ENCODE measurements around the gene C1orf167.

C1orf167 gene

GRCh38 chr1:11806307-11806936, 44.4 kb downstream of the C1orf167 start:
- Histone ChIP-seq H3K4me1 (ENCODE audit: control insufficient read depth in 2 of 2, insufficient read depth in 1 of 2, low read depth in 1 of 2, low read length in 2 of 2) (peaks cover 21 to 39% of the 10 kb centered on the region in 2 donors), H2BK12ac (ENCODE audit: low read length) (no peak overlapping the region), H2BK15ac (ENCODE audit: low read length) (no peak overlapping the region), H2AFZ (ENCODE audit: low read length) (peak overlapping the region; percentile 93), H3K79me1 (ENCODE audit: low read depth, low read length) (peaks cover 8% of the 10 kb centered on the region), H3K36me3 (replicated peaks in 1 of 2; ENCODE audit: control insufficient read depth in 2 of 2, insufficient read depth in 2 of 2, low read length in 2 of 2) (peaks cover 10 to 45% of the 10 kb centered on the region in 2 donors), H3K4me2 (ENCODE audit: insufficient read depth, low read length, poor library complexity, severe bottlenecking) (peak overlapping the region; percentile 88), H2BK5ac (ENCODE audit: low read length) (peak overlapping the region; percentile 69), H3K4me3 (ENCODE audit: low read length in 2 of 2) (peak overlapping the region; percentile 75 to 84), H3K4ac (ENCODE audit: low read length) (no peak overlapping the region), H2BK120ac (ENCODE audit: low read depth, low read length) (no peak overlapping the region), H4K91ac (ENCODE audit: low read depth, low read length, poor library complexity) (no peak overlapping the region), H3K14ac (ENCODE audit: low read length) (no peak overlapping the region), H2AK5ac (ENCODE audit: low read depth, low read length) (no peak overlapping the region), H3K27ac (replicated peaks; ENCODE audit: low read length) (peak overlapping the region; percentile 78), H3K27me3 (ENCODE audit: control insufficient read depth in 3 of 3, insufficient read depth in 3 of 3, low read depth in 1 of 3, low read length in 3 of 3) (no peaks in the 10 kb centered on the region), H3K18ac (ENCODE audit: low read length) (peak overlapping the region; percentile 95), H4K8ac (ENCODE audit: low read depth, low read length) (no peak overlapping the region), H3K23ac (ENCODE audit: low read depth, low read length, poor library complexity) (peak overlapping the region; percentile 78), H3K9ac (ENCODE audit: low read depth, low read length, poor library complexity) (peak overlapping the region; percentile 72), H3K9me3 (replicated peaks in 1 of 2; ENCODE audit: control insufficient read depth in 2 of 2, insufficient read depth in 1 of 2, low read depth in 1 of 2, low read length in 2 of 2) (no peaks in the 10 kb centered on the region)
- DNase-seq (ENCODE audit: low spot score), result no peak
- WGBS, 2 donors (ENCODE audit: extremely low coverage in 2 of 2, insufficient read length in 2 of 2, insufficient replicate concordance in 1 of 2), result no CpG with 5 or more reads among the region's 20 CpGs

- no peak overlapping the region for H4K91ac ChIP-seq (ENCODE audit: low read depth, low read length, poor library complexity)
- no peak overlapping the region for H2AK5ac ChIP-seq (ENCODE audit: low read depth, low read length)
- peaks cover 15 to 51% of the 10 kb centered on the region in 2 donors for H3K36me3 ChIP-seq (replicated peaks in 1 of 2; ENCODE audit: control insufficient read depth in 2 of 2, insufficient read depth in 2 of 2, low read length in 2 of 2)
- no peak overlapping the region for H3K14ac ChIP-seq (ENCODE audit: low read length)
- H2BK15ac ChIP-seq (ENCODE audit: low read length), result no peak overlapping the region
- no peak overlapping the region for H2BK5ac ChIP-seq (ENCODE audit: low read length)
- no peaks in the 10 kb centered on the region for H3K27me3 ChIP-seq (ENCODE audit: control insufficient read depth in 3 of 3, insufficient read depth in 3 of 3, low read depth in 1 of 3, low read length in 3 of 3)
- H2BK120ac ChIP-seq (ENCODE audit: low read depth, low read length), result no peak overlapping the region
- no peak overlapping the region for H4K8ac ChIP-seq (ENCODE audit: low read depth, low read length)
- H3K23ac ChIP-seq (ENCODE audit: low read depth, low read length, poor library complexity), result no peak overlapping the region
- H3K4ac ChIP-seq (ENCODE audit: low read length), result no peak overlapping the region
- H3K4me3 ChIP-seq (ENCODE audit: low read length in 2 of 2), result peak overlapping the region in 1 of 2 donors; percentile 75
- H2BK12ac ChIP-seq (ENCODE audit: low read length), result no peak overlapping the region
- H3K18ac ChIP-seq (ENCODE audit: low read length), result no peak overlapping the region
- no peaks in the 10 kb centered on the region for H3K9me3 ChIP-seq (replicated peaks in 1 of 2; ENCODE audit: control insufficient read depth in 2 of 2, insufficient read depth in 1 of 2, low read depth in 1 of 2, low read length in 2 of 2)
- peaks cover 8% of the 10 kb centered on the region for H3K79me1 ChIP-seq (ENCODE audit: low read depth, low read length)
- no peak overlapping the region for H3K9ac ChIP-seq (ENCODE audit: low read depth, low read length, poor library complexity)
- no peak overlapping the region for H3K27ac ChIP-seq (replicated peaks; ENCODE audit: low read length)
- no peak for DNase-seq (ENCODE audit: low spot score)
- H3K4me1 ChIP-seq (ENCODE audit: control insufficient read depth in 2 of 2, insufficient read depth in 1 of 2, low read depth in 1 of 2, low read length in 2 of 2), result peaks cover 21 to 37% of the 10 kb centered on the region in 2 donors
- WGBS, 2 donors (ENCODE audit: extremely low coverage in 2 of 2, insufficient read length in 2 of 2, insufficient replicate concordance in 1 of 2), result no CpG with 5 or more reads among the region's 2 CpGs
- H3K4me2 ChIP-seq (ENCODE audit: insufficient read depth, low read length, poor library complexity, severe bottlenecking), result peak overlapping the region; percentile 88
- H2AFZ ChIP-seq (ENCODE audit: low read length), result no peak overlapping the region
Observed at GRCh38 chr1:11807133-11807532, 45.1 kb downstream of the C1orf167 start.

- no peak overlapping the region for H2AK5ac ChIP-seq (ENCODE audit: low read depth, low read length)
- no peak overlapping the region for H3K18ac ChIP-seq (ENCODE audit: low read length)
- H3K4me1 ChIP-seq (ENCODE audit: control insufficient read depth in 2 of 2, insufficient read depth in 1 of 2, low read depth in 1 of 2, low read length in 2 of 2), result peaks cover 0 to under 1% of the 10 kb centered on the region in 2 donors
- H2BK15ac ChIP-seq (ENCODE audit: low read length), result no peak overlapping the region
- no peak overlapping the region for H4K91ac ChIP-seq (ENCODE audit: low read depth, low read length, poor library complexity)
- no peak for DNase-seq (ENCODE audit: low spot score)
- no peak overlapping the region for H2BK120ac ChIP-seq (ENCODE audit: low read depth, low read length)
- no peak overlapping the region for H3K9ac ChIP-seq (ENCODE audit: low read depth, low read length, poor library complexity)
- H3K14ac ChIP-seq (ENCODE audit: low read length), result no peak overlapping the region
- H3K23ac ChIP-seq (ENCODE audit: low read depth, low read length, poor library complexity), result no peak overlapping the region
- no peaks in the 10 kb centered on the region for H3K9me3 ChIP-seq (replicated peaks in 1 of 2; ENCODE audit: control insufficient read depth in 2 of 2, insufficient read depth in 1 of 2, low read depth in 1 of 2, low read length in 2 of 2)
- no peak overlapping the region for H2AFZ ChIP-seq (ENCODE audit: low read length)
- no peak overlapping the region for H4K8ac ChIP-seq (ENCODE audit: low read depth, low read length)
- no peak overlapping the region for H3K4me2 ChIP-seq (ENCODE audit: insufficient read depth, low read length, poor library complexity, severe bottlenecking)
- no peaks in the 10 kb centered on the region for H3K27me3 ChIP-seq (ENCODE audit: control insufficient read depth in 3 of 3, insufficient read depth in 3 of 3, low read depth in 1 of 3, low read length in 3 of 3)
- H3K4me3 ChIP-seq (ENCODE audit: low read length in 2 of 2), result no peak overlapping the region
- H3K27ac ChIP-seq (replicated peaks; ENCODE audit: low read length), result no peak overlapping the region
- no peak overlapping the region for H2BK5ac ChIP-seq (ENCODE audit: low read length)
- no peak overlapping the region for H3K4ac ChIP-seq (ENCODE audit: low read length)
- WGBS, 2 donors (ENCODE audit: extremely low coverage in 2 of 2, insufficient read length in 2 of 2, insufficient replicate concordance in 1 of 2), result no CpG with 5 or more reads among the region's 5 CpGs
- H2BK12ac ChIP-seq (ENCODE audit: low read length), result no peak overlapping the region
- H3K36me3 ChIP-seq (replicated peaks in 1 of 2; ENCODE audit: control insufficient read depth in 2 of 2, insufficient read depth in 2 of 2, low read length in 2 of 2), result peaks cover 40 to 95% of the 10 kb centered on the region in 2 donors
- H3K79me1 ChIP-seq (ENCODE audit: low read depth, low read length), result peaks cover 6% of the 10 kb centered on the region
Observed at GRCh38 chr1:11813021-11813420, 51.0 kb downstream of the C1orf167 start.

- no peak overlapping the region for H3K27ac ChIP-seq (replicated peaks; ENCODE audit: low read length)
- H3K23ac ChIP-seq (ENCODE audit: low read depth, low read length, poor library complexity), result no peak overlapping the region
- peaks cover under 1% of the 10 kb centered on the region for H3K79me1 ChIP-seq (ENCODE audit: low read depth, low read length)
- H2AFZ ChIP-seq (ENCODE audit: low read length), result no peak overlapping the region
- H3K4me1 ChIP-seq (ENCODE audit: control insufficient read depth in 2 of 2, insufficient read depth in 1 of 2, low read depth in 1 of 2, low read length in 2 of 2), result no peaks in the 10 kb centered on the region
- H2AK5ac ChIP-seq (ENCODE audit: low read depth, low read length), result no peak overlapping the region
- no peak overlapping the region for H3K4ac ChIP-seq (ENCODE audit: low read length)
- H3K36me3 ChIP-seq (replicated peaks in 1 of 2; ENCODE audit: control insufficient read depth in 2 of 2, insufficient read depth in 2 of 2, low read length in 2 of 2), result peaks cover 36 to 91% of the 10 kb centered on the region in 2 donors
- H2BK5ac ChIP-seq (ENCODE audit: low read length), result no peak overlapping the region
- no peak overlapping the region for H4K91ac ChIP-seq (ENCODE audit: low read depth, low read length, poor library complexity)
- no peak overlapping the region for H3K4me3 ChIP-seq (ENCODE audit: low read length in 2 of 2)
- no peak overlapping the region for H3K9ac ChIP-seq (ENCODE audit: low read depth, low read length, poor library complexity)
- no peak overlapping the region for H3K4me2 ChIP-seq (ENCODE audit: insufficient read depth, low read length, poor library complexity, severe bottlenecking)
- WGBS, 2 donors (ENCODE audit: extremely low coverage in 2 of 2, insufficient read length in 2 of 2, insufficient replicate concordance in 1 of 2), result no CpG with 5 or more reads among the region's 12 CpGs
- H4K8ac ChIP-seq (ENCODE audit: low read depth, low read length), result no peak overlapping the region
- no peak overlapping the region for H2BK12ac ChIP-seq (ENCODE audit: low read length)
- H2BK15ac ChIP-seq (ENCODE audit: low read length), result no peak overlapping the region
- no peaks in the 10 kb centered on the region for H3K27me3 ChIP-seq (ENCODE audit: control insufficient read depth in 3 of 3, insufficient read depth in 3 of 3, low read depth in 1 of 3, low read length in 3 of 3)
- H3K9me3 ChIP-seq (replicated peaks in 1 of 2; ENCODE audit: control insufficient read depth in 2 of 2, insufficient read depth in 1 of 2, low read depth in 1 of 2, low read length in 2 of 2), result no peaks in the 10 kb centered on the region
- H2BK120ac ChIP-seq (ENCODE audit: low read depth, low read length), result no peak overlapping the region
- no peak overlapping the region for H3K14ac ChIP-seq (ENCODE audit: low read length)
- no peak for DNase-seq (ENCODE audit: low spot score)
- no peak overlapping the region for H3K18ac ChIP-seq (ENCODE audit: low read length)
Observed at GRCh38 chr1:11817192-11817591, 55.2 kb downstream of the C1orf167 start.

Data from neuronal stem cell (in vitro differentiated cells).